ENCODE measurements around the gene COL4A5. TPM values are rescaled to one million over a fixed set of nuclear protein-coding genes. Genes with fewer than 3 reads are reported as not detected.

The COL4A5 gene
- total RNA-seq, 2 donors from 2014 or later: 0.21 TPM; not detected in 1

- H3K4me1 Mint-ChIP-seq (ENCODE audit: low read depth): no peaks in the 10 kb centered on the region
- no peak overlapping the region for H3K27ac Mint-ChIP-seq
- no peaks in the 10 kb centered on the region for H3K36me3 Mint-ChIP-seq (ENCODE audit: insufficient read depth in 2 of 2)
- ATAC-seq (replicated peaks in 1 of 2) (no peak), DNase-seq (no peak)
- H3K4me3 Mint-ChIP-seq: no peak overlapping the region
- peaks cover 0 to 1% of the 10 kb centered on the region in 2 donors for H3K9me3 Mint-ChIP-seq
- no peaks in the 10 kb centered on the region for H3K27me3 Mint-ChIP-seq (ENCODE audit: low read depth)
Measured at GRCh38 chrX:108601276-108601675, 161.6 kb downstream of the COL4A5 start.

- no peak for ATAC-seq (replicated peaks in 1 of 2)
Measured at GRCh38 chrX:108610141-108610540, 170.5 kb downstream of the COL4A5 start.

GRCh38 chrX:108614616-108615015 lies 175.0 kb downstream of the COL4A5 start:
- no peaks in the 10 kb centered on the region for H3K4me1 Mint-ChIP-seq (ENCODE audit: low read depth)
- H3K27me3 Mint-ChIP-seq (ENCODE audit: low read depth): peaks cover 12% of the 10 kb centered on the region
- no peak overlapping the region for H3K27ac Mint-ChIP-seq
- no peaks in the 10 kb centered on the region for H3K9me3 Mint-ChIP-seq
- ATAC-seq (replicated peaks in 1 of 2) (no peak), DNase-seq (no peak)
- H3K36me3 Mint-ChIP-seq (ENCODE audit: insufficient read depth in 2 of 2): no peaks in the 10 kb centered on the region
- no peak overlapping the region for H3K4me3 Mint-ChIP-seq

More at GRCh38 chrX:108610141-108610540, 170.5 kb downstream of the COL4A5 start:
- Mint-ChIP-seq H3K4me3 (no peak overlapping the region), H3K9me3 (no peaks in the 10 kb centered on the region), H3K4me1 (ENCODE audit: low read depth) (no peaks in the 10 kb centered on the region), H3K27me3 (ENCODE audit: low read depth) (peaks cover 12% of the 10 kb centered on the region), H3K27ac (no peak overlapping the region), H3K36me3 (ENCODE audit: insufficient read depth in 2 of 2) (no peaks in the 10 kb centered on the region)
- no peak for DNase-seq

GRCh38 chrX:108640817-108641216 lies 201.2 kb downstream of the COL4A5 start:
- peaks cover 0 to 1% of the 10 kb centered on the region in 2 donors for H3K36me3 Mint-ChIP-seq (ENCODE audit: insufficient read depth in 2 of 2)
- H3K4me1 Mint-ChIP-seq (ENCODE audit: low read depth): peaks cover 5% of the 10 kb centered on the region
- DNase-seq (no peak), ATAC-seq (replicated peaks in 1 of 2) (no peak)
- no peaks in the 10 kb centered on the region for H3K27me3 Mint-ChIP-seq (ENCODE audit: low read depth)
- no peak overlapping the region for H3K4me3 Mint-ChIP-seq
- no peak overlapping the region for H3K27ac Mint-ChIP-seq
- peaks cover 0 to 2% of the 10 kb centered on the region in 2 donors for H3K9me3 Mint-ChIP-seq

- Mint-ChIP-seq H3K9me3 (peaks cover 0 to 2% of the 10 kb centered on the region in 2 donors), H3K36me3 (ENCODE audit: insufficient read depth in 2 of 2) (peaks cover 0 to 1% of the 10 kb centered on the region in 2 donors), H3K27ac (no peak overlapping the region), H3K4me3 (no peak overlapping the region), H3K27me3 (ENCODE audit: low read depth) (no peaks in the 10 kb centered on the region), H3K4me1 (ENCODE audit: low read depth) (peaks cover 5% of the 10 kb centered on the region)
- ATAC-seq (replicated peaks in 1 of 2): no peak
- no peak for DNase-seq
Measured at GRCh38 chrX:108641589-108642272, 202.1 kb downstream of the COL4A5 start.

GRCh38 chrX:108642273-108642628 lies 202.6 kb downstream of the COL4A5 start:
- H3K4me3 Mint-ChIP-seq: no peak overlapping the region
- DNase-seq (no peak), ATAC-seq (replicated peaks in 1 of 2) (no peak)
- peaks cover 5% of the 10 kb centered on the region for H3K4me1 Mint-ChIP-seq (ENCODE audit: low read depth)
- H3K27ac Mint-ChIP-seq: no peak overlapping the region
- no peaks in the 10 kb centered on the region for H3K27me3 Mint-ChIP-seq (ENCODE audit: low read depth)
- peaks cover 0 to 1% of the 10 kb centered on the region in 2 donors for H3K36me3 Mint-ChIP-seq (ENCODE audit: insufficient read depth in 2 of 2)
- peaks cover 0 to 2% of the 10 kb centered on the region in 2 donors for H3K9me3 Mint-ChIP-seq

GRCh38 chrX:108664701-108665100 lies 225.1 kb downstream of the COL4A5 start:
- Mint-ChIP-seq H3K27me3 (ENCODE audit: low read depth) (peaks cover 18% of the 10 kb centered on the region), H3K27ac (no peak overlapping the region), H3K4me3 (no peak overlapping the region), H3K9me3 (no peaks in the 10 kb centered on the region), H3K4me1 (ENCODE audit: low read depth) (no peaks in the 10 kb centered on the region), H3K36me3 (ENCODE audit: insufficient read depth in 2 of 2) (no peaks in the 10 kb centered on the region)
- DNase-seq (no peak), ATAC-seq (replicated peaks in 1 of 2) (no peak)

- H3K4me1 Mint-ChIP-seq (ENCODE audit: low read depth): no peaks in the 10 kb centered on the region
- no peak overlapping the region for H3K4me3 Mint-ChIP-seq
- H3K27ac Mint-ChIP-seq: no peak overlapping the region
- H3K27me3 Mint-ChIP-seq (ENCODE audit: low read depth): peaks cover 18% of the 10 kb centered on the region
- no peak for DNase-seq
- no peaks in the 10 kb centered on the region for H3K9me3 Mint-ChIP-seq
- H3K36me3 Mint-ChIP-seq (ENCODE audit: insufficient read depth in 2 of 2): no peaks in the 10 kb centered on the region
- no peak for ATAC-seq (replicated peaks in 1 of 2)
Measured at GRCh38 chrX:108666101-108666500, 226.5 kb downstream of the COL4A5 start.

GRCh38 chrX:108671526-108671925 lies 231.9 kb downstream of the COL4A5 start:
- Mint-ChIP-seq H3K9me3 (no peaks in the 10 kb centered on the region), H3K4me3 (no peak overlapping the region)

GRCh38 chrX:108696690-108697089 lies 257.1 kb downstream of the COL4A5 start:
- Mint-ChIP-seq H3K27me3 (ENCODE audit: low read depth) (peaks cover 37% of the 10 kb centered on the region), H3K9me3 (peaks cover 0 to 1% of the 10 kb centered on the region in 2 donors), H3K27ac (no peak overlapping the region), H3K36me3 (ENCODE audit: insufficient read depth in 2 of 2) (no peaks in the 10 kb centered on the region), H3K4me3 (no peak overlapping the region), H3K4me1 (ENCODE audit: low read depth) (no peaks in the 10 kb centered on the region)
- no peak for DNase-seq
- no peak for ATAC-seq (replicated peaks in 1 of 2)

More at GRCh38 chrX:108671526-108671925, 231.9 kb downstream of the COL4A5 start:
- H3K27me3 Mint-ChIP-seq (ENCODE audit: low read depth): peaks cover 11% of the 10 kb centered on the region
- ATAC-seq (replicated peaks in 1 of 2) (no peak), DNase-seq (no peak)
- H3K36me3 Mint-ChIP-seq (ENCODE audit: insufficient read depth in 2 of 2): no peaks in the 10 kb centered on the region
- H3K27ac Mint-ChIP-seq: no peak overlapping the region
- H3K4me1 Mint-ChIP-seq (ENCODE audit: low read depth): no peaks in the 10 kb centered on the region

GRCh38 chrX:108699368-108699767 lies 259.7 kb downstream of the COL4A5 start:
- ATAC-seq (replicated peaks in 1 of 2): no peak
- peaks cover 30% of the 10 kb centered on the region for H3K27me3 Mint-ChIP-seq (ENCODE audit: low read depth)
- no peaks in the 10 kb centered on the region for H3K9me3 Mint-ChIP-seq
- no peak overlapping the region for H3K27ac Mint-ChIP-seq
- H3K4me3 Mint-ChIP-seq: no peak overlapping the region
- no peaks in the 10 kb centered on the region for H3K36me3 Mint-ChIP-seq (ENCODE audit: insufficient read depth in 2 of 2)
- no peak for DNase-seq
- H3K4me1 Mint-ChIP-seq (ENCODE audit: low read depth): no peaks in the 10 kb centered on the region

- no peak for ATAC-seq (replicated peaks in 1 of 2)
- Mint-ChIP-seq H3K27ac (no peak overlapping the region), H3K9me3 (no peaks in the 10 kb centered on the region), H3K4me1 (ENCODE audit: low read depth) (no peaks in the 10 kb centered on the region), H3K27me3 (ENCODE audit: low read depth) (peaks cover 22% of the 10 kb centered on the region), H3K36me3 (ENCODE audit: insufficient read depth in 2 of 2) (no peaks in the 10 kb centered on the region), H3K4me3 (no peak overlapping the region)
- DNase-seq: no peak
Measured at GRCh38 chrX:108701633-108702032, 262.0 kb downstream of the COL4A5 start.

GRCh38 chrX:108702530-108702929 lies 262.9 kb downstream of the COL4A5 start:
- Mint-ChIP-seq H3K4me3 (no peak overlapping the region), H3K27me3 (ENCODE audit: low read depth) (peaks cover 22% of the 10 kb centered on the region), H3K36me3 (ENCODE audit: insufficient read depth in 2 of 2) (no peaks in the 10 kb centered on the region), H3K4me1 (ENCODE audit: low read depth) (no peaks in the 10 kb centered on the region), H3K9me3 (no peaks in the 10 kb centered on the region), H3K27ac (no peak overlapping the region)
- no peak for ATAC-seq (replicated peaks in 1 of 2)
- no peak for DNase-seq

- H3K27me3 Mint-ChIP-seq (ENCODE audit: low read depth): peaks cover 10% of the 10 kb centered on the region
- no peak for ATAC-seq (replicated peaks in 1 of 2)
- no peak for DNase-seq
- no peaks in the 10 kb centered on the region for H3K9me3 Mint-ChIP-seq
- H3K36me3 Mint-ChIP-seq (ENCODE audit: insufficient read depth in 2 of 2): no peaks in the 10 kb centered on the region
- H3K4me1 Mint-ChIP-seq (ENCODE audit: low read depth): no peaks in the 10 kb centered on the region
- no peak overlapping the region for H3K27ac Mint-ChIP-seq
- no peak overlapping the region for H3K4me3 Mint-ChIP-seq
Measured at GRCh38 chrX:108704839-108705238, 265.2 kb downstream of the COL4A5 start.
